GM18511 (cell line): ENCODE measurements around the gene SSPN.
"Not testable (repeated sequence)": the region's sequence is repeated elsewhere in the genome, so short reads cannot be mapped to it uniquely, and the experiment has no call there.

Experiments
- ATAC-seq: cut with Tn5 transposase; IDR thresholded peaks from one replicate; pipeline ENCODE4 v1.9.1; 2021; ENCODE audit warnings: mild to moderate bottlenecking, moderate library complexity; ENCODE audit not compliant: unreplicated experiment

SSPN gene

GRCh38 chr12:26226629-26227360 is 31.4 kb downstream of the SSPN start:
- no peak for ATAC-seq

GRCh38 chr12:26227361-26227745 is 32.0 kb downstream of the SSPN start:
- no peak for ATAC-seq

GRCh38 chr12:26229910-26230309 is 34.5 kb downstream of the SSPN start:
- ATAC-seq, result no peak

GRCh38 chr12:26231470-26231869 is 36.1 kb downstream of the SSPN start:
- no peak for ATAC-seq

- no peak for ATAC-seq
These were observed 36.5 kb downstream of the SSPN start for GRCh38 chr12:26231921-26232320.

GRCh38 chr12:26233631-26234030 is 38.3 kb downstream of the SSPN start:
- ATAC-seq, result no peak

GRCh38 chr12:26235465-26235864 is 40.1 kb downstream of the SSPN start:
- not testable (repeated sequence) for ATAC-seq

- ATAC-seq, result no peak
These were observed 43.2 kb downstream of the SSPN start for GRCh38 chr12:26238341-26239121.

- ATAC-seq, result no peak
These were observed 43.9 kb downstream of the SSPN start for GRCh38 chr12:26239122-26239851.

- no peak for ATAC-seq
These were observed 44.8 kb downstream of the SSPN start for GRCh38 chr12:26239852-26240815.

GRCh38 chr12:26241080-26241479 is 45.7 kb downstream of the SSPN start:
- ATAC-seq, result no peak

GRCh38 chr12:26242683-26243082 is 47.3 kb downstream of the SSPN start:
- ATAC-seq, result no peak

GRCh38 chr12:26244503-26244902 is 49.1 kb downstream of the SSPN start:
- ATAC-seq, result no peak

- ATAC-seq, result no peak
These were observed 50.0 kb downstream of the SSPN start for GRCh38 chr12:26245175-26245942.

GRCh38 chr12:26246483-26247164 is 51.3 kb downstream of the SSPN start:
- ATAC-seq, result no peak

- ATAC-seq, result no peak
These were observed 52.5 kb downstream of the SSPN start for GRCh38 chr12:26247873-26248272.

GRCh38 chr12:26250801-26251200 is 55.4 kb downstream of the SSPN start:
- no peak for ATAC-seq

- ATAC-seq, result no peak
These were observed 56.2 kb downstream of the SSPN start for GRCh38 chr12:26251600-26251999.

- no peak for ATAC-seq
These were observed 57.6 kb downstream of the SSPN start for GRCh38 chr12:26252946-26253345.
